HG02885 (cell line): ENCODE results near the gene FAT1.
"Not testable (repeated sequence)": the region's sequence is repeated elsewhere in the genome, so short reads cannot be mapped to it uniquely, and the experiment has no call there.

Source experiments
- ATAC-seq: cut with Tn5 transposase; IDR thresholded peaks from one replicate; pipeline ENCODE4 v1.9.1; 2021; ENCODE audit warnings: mild to moderate bottlenecking; ENCODE audit not compliant: unreplicated experiment, poor library complexity

Gene FAT1, protein sequence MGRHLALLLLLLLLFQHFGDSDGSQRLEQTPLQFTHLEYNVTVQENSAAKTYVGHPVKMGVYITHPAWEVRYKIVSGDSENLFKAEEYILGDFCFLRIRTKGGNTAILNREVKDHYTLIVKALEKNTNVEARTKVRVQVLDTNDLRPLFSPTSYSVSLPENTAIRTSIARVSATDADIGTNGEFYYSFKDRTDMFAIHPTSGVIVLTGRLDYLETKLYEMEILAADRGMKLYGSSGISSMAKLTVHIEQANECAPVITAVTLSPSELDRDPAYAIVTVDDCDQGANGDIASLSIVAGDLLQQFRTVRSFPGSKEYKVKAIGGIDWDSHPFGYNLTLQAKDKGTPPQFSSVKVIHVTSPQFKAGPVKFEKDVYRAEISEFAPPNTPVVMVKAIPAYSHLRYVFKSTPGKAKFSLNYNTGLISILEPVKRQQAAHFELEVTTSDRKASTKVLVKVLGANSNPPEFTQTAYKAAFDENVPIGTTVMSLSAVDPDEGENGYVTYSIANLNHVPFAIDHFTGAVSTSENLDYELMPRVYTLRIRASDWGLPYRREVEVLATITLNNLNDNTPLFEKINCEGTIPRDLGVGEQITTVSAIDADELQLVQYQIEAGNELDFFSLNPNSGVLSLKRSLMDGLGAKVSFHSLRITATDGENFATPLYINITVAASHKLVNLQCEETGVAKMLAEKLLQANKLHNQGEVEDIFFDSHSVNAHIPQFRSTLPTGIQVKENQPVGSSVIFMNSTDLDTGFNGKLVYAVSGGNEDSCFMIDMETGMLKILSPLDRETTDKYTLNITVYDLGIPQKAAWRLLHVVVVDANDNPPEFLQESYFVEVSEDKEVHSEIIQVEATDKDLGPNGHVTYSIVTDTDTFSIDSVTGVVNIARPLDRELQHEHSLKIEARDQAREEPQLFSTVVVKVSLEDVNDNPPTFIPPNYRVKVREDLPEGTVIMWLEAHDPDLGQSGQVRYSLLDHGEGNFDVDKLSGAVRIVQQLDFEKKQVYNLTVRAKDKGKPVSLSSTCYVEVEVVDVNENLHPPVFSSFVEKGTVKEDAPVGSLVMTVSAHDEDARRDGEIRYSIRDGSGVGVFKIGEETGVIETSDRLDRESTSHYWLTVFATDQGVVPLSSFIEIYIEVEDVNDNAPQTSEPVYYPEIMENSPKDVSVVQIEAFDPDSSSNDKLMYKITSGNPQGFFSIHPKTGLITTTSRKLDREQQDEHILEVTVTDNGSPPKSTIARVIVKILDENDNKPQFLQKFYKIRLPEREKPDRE (N-terminal part only)

DNA sequence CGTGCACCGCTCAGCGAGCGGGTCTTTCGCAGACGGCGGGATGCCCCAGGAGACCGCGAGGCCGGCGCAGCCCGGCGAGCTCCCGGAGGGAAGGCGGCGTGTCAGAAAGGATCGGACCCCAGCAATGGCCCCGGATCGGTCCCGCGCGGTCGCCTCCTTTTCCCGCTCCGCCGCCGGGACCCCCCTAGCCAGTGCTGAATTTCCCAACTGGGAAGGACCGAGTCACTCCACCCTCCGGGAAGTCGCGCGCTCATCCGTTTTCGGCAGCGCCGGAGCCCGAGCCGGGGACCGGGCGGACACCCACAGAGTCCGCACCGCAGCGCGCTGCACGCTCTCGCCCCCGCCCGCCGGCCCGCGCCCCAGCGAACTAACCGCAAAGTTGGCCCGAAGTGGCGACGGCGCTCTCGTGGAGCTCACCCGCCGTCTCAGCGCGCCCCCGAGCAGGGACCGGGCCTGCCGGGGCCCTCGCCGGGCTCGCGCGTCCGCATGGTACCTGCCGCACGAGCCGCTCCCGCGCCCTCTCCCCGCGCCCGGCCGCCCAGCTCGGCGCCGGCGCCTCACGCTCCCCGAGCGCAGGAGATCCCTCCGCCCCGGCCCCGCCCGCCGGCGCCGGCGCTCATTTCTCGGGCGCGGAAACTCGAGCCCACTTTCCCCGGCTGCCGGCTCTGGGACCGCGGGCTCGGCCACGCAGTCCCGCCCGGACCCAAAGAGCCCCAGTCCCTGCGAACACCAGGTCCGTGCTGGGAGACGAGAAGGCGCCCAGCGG, at the start of gene FAT1:
FAT1 (minus strand) TSS at position 565 of the 766 bp plus-strand sequence. CDS start 14,029 bp downstream, outside the sequence.
- no peak for ATAC-seq

DNA sequence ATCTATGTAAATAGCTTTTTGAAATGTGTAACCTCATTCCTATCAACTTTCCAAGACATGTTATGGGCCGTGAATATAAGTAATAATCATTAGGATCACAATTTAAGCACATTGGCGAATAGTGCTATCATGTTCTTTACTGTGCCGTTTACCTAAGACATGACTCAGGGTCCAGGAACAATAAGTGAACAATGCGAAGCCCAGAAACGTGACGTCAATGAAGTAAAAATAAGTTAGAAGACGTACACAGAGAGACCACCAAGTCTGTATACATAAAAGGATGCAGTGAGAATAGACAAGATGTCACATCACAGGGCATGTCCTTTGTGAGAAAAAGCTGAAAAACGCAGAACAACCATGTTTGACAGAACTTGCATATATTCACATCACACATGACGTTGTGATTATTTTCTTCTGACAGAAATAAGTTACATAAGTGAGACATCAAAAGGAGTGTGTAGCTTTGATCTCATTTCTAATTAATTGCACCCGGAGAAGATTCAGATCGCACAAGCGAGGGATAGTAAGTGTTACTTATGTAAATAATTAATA, 49.4 kb upstream of the FAT1 start:
- no peak for ATAC-seq

DNA sequence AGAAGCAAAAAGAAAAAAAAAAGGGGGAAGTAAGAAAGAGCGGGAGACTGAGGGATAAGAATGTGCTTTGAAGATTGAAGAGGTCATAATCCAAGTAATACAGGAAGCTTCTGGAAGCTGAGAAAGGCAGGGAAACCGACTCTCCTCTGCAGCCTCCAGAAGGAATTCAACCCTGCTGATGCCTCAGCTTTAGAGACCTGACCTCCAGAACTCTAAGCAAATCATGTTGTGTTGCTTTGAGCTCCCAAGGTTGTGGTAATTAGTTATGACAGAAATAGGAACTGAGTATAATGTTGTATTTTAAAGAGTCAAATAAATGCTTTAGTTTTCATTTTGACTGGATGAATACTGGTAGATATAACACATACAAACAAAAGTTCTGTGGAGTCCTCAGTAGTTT, 48.0 kb upstream of the FAT1 start:
- no peak for ATAC-seq

GRCh38 chr4:186770481-186771175, 47.0 kb upstream of the FAT1 start:
- no peak for ATAC-seq

- no peak for ATAC-seq
Measured at GRCh38 chr4:186767794-186768193, 44.1 kb upstream of the FAT1 start.

GRCh38 chr4:186765673-186766546, 42.3 kb upstream of the FAT1 start:
- ATAC-seq: no peak

- no peak for ATAC-seq
Measured at GRCh38 chr4:186765138-186765537, 41.5 kb upstream of the FAT1 start.

DNA sequence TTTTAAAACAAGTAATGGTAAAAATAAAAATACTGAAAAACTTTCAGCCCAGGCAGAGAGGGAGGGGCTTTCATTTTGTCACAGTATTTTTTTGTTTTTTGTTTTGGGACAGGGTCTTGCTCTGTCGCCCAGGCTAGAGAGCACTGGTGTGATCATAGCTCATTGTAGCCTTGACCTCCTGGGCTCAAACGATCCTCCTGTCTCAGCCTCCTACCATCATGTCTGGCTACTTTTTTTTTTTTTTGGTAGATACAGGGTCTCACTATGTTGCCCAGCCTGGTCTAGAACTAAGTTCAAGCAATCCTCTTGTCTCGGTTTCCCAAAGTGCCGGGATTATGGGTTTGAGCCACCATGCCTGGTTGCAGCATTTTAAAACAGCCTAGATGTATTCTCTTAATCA, 40.8 kb upstream of the FAT1 start:
- ATAC-seq: no peak

- ATAC-seq: no peak
Measured at GRCh38 chr4:186762865-186763264, 39.2 kb upstream of the FAT1 start.

GRCh38 chr4:186762361-186762760, 38.7 kb upstream of the FAT1 start:
- no peak for ATAC-seq

DNA sequence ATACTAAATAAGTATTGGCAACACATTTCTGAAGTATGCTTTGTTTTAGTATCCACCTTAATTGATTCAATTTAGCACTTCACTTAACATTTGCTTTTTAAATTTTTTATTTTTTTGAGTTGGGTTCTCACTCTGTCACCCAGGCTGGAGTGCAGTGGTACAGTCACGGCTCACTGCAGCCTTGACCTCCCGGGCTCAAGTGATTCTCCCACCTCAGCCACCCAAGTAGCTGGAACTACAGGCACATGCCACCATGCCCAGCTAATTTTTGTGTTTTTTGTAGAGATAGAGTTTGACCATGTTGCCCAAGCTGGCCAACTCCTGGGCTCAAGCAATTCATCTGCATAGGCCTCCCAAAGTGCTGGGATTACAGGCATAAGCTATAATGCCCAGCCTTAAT, 38.3 kb upstream of the FAT1 start:
- ATAC-seq: not testable (repeated sequence)

- no peak for ATAC-seq
Measured at GRCh38 chr4:186761393-186761792, 37.7 kb upstream of the FAT1 start.

GRCh38 chr4:186760576-186760975, 36.9 kb upstream of the FAT1 start:
- no peak for ATAC-seq

DNA sequence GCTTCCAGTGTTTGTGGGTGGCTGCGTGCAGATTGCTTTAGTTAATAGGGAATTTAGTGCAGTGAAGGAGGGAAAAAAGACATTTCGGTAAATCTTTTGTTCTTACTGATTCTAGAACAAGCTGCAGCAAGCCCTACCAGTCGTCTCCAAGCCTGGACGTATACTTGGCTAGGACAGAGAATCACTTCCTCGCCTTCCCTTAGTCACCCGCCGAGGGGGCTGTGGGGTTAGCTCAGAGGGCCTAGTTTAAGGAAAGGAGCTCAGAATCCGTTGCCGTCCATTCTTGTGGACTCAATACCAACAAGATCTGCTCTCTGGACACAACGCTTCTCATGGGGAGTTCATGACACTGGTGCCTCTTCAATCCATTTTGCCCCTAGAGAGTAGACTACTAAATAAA, 36.3 kb upstream of the FAT1 start:
- ATAC-seq: no peak

- no peak for ATAC-seq
Measured at GRCh38 chr4:186758929-186759682, 35.5 kb upstream of the FAT1 start.

GRCh38 chr4:186757696-186758355, 34.2 kb upstream of the FAT1 start:
- ATAC-seq: no peak

- ATAC-seq: not testable (repeated sequence)
Measured at GRCh38 chr4:186756550-186756949, 32.9 kb upstream of the FAT1 start.
